ENCODE results near the gene MAPK12. TPM values are rescaled to one million over a fixed set of nuclear protein-coding genes. Genes with fewer than 3 reads are reported as not detected.

Gene MAPK12
- total and polyA plus RNA-seq, 2 of the 8 experiments (the other 6 are each of a cell fraction or from before 2014, with no cell fraction given), result 17.3 to 20.3 TPM

GRCh38 chr22:50211147-50211546, 50.3 kb downstream of the MAPK12 start:
- WGBS, 2 experiments (ENCODE audit: extremely low coverage in 1 of 2, insufficient coverage in 1 of 2, insufficient read length in 1 of 2, insufficient replicate concordance in 2 of 2, low coverage in 1 of 2, low lambda C conversion rate in 2 of 2, missing lambda C conversion rate in 1 of 2), result 92% methylated on average over 14 of the region's 14 CpGs; no CpG with 5 or more reads in 1 of the 2 experiments
- Histone ChIP-seq H2BK120ac (replicated peaks; ENCODE audit: low read depth, low read length) (no peak overlapping the region), H3K9ac (replicated peaks in 1 of 4; ENCODE audit: extremely low read depth in 1 of 4, low read depth in 3 of 4, low read length in 3 of 4) (no peak overlapping the region), H3K56ac (replicated peaks; ENCODE audit: insufficient read length, low read depth, low read length) (no peak overlapping the region), H2BK15ac (ENCODE audit: low read length) (no peak overlapping the region), H2AFZ (ENCODE audit: low read length) (no peak overlapping the region), H3K27me3 (replicated peaks in 1 of 4; ENCODE audit: control insufficient read depth in 3 of 4, extremely low read depth in 1 of 4, insufficient read depth in 3 of 4, low read length in 3 of 4) (no peaks in the 10 kb centered on the region), H3K18ac (ENCODE audit: extremely low read depth, low read length) (no peak overlapping the region), H3K27ac (ENCODE audit: low read depth, low read length) (no peak overlapping the region), H4K5ac (ENCODE audit: insufficient read length, low read depth, low read length) (no peak overlapping the region), H3K4me2 (ENCODE audit: insufficient read depth in 1 of 2, low read depth in 2 of 2, low read length in 2 of 2) (no peak overlapping the region), H4K8ac (ENCODE audit: extremely low read depth, insufficient read depth, low read length) (peak overlapping the region; percentile 86; the same call in 1 of the 2 replicates), H3K14ac (ENCODE audit: insufficient read length) (no peak overlapping the region), H3K4ac (replicated peaks; ENCODE audit: insufficient read length, low read depth, low read length) (no peak overlapping the region), H3K9me3 (ENCODE audit: insufficient read depth in 2 of 2, low read depth in 1 of 2, low read length in 1 of 2) (no peaks in the 10 kb centered on the region), H3K23ac (ENCODE audit: insufficient read length) (no peak overlapping the region), H3K36me3 (ENCODE audit: control insufficient read depth in 2 of 4, insufficient read depth in 4 of 4, low read length in 3 of 4) (peaks cover 4 to 36% (median 23%) of the 10 kb centered on the region in 4 experiments; a peak in 7 of 8 replicates), H2BK12ac (ENCODE audit: low read depth, low read length) (no peak overlapping the region), H3K4me3 (ENCODE audit: extremely low read depth in 1 of 4, insufficient read depth in 2 of 4, low read depth in 3 of 4, low read length in 4 of 4) (no peak overlapping the region), H3K4me1 (replicated peaks in 1 of 4; ENCODE audit: control insufficient read depth in 3 of 4, insufficient read depth in 4 of 4, low read length in 3 of 4) (peaks cover 0 to 3% (median 1%) of the 10 kb centered on the region in 4 experiments; a peak in 2 of 7 replicates), H3K79me2 (ENCODE audit: control insufficient read depth in 1 of 2, insufficient read depth in 2 of 2, low read length in 2 of 2) (peaks cover 0 to 11% of the 10 kb centered on the region in 2 experiments; a peak in 1 of 4 replicates), H4K91ac (replicated peaks; ENCODE audit: insufficient read length, low read length) (no peak overlapping the region), H3K23me2 (ENCODE audit: low read depth, low read length) (no peaks in the 10 kb centered on the region), H3K79me1 (ENCODE audit: low read depth, low read length) (peaks cover 3% of the 10 kb centered on the region; the same call in 1 of the 2 replicates), H2AK5ac (ENCODE audit: low read depth, low read length) (no peak overlapping the region), H2BK5ac (ENCODE audit: low read depth, low read length) (no peak overlapping the region), H2BK20ac (ENCODE audit: low read length) (no peak overlapping the region), H4K20me1 (replicated peaks in 1 of 2; ENCODE audit: control insufficient read depth in 1 of 2, insufficient read depth in 2 of 2, low read length in 2 of 2) (peaks cover 5 to 22% of the 10 kb centered on the region in 2 experiments)
- FAIRE-seq, result no peak
- POLR2A ChIA-PET (ENCODE audit: partially characterized antibody), result interaction anchor here (1.2 to 1.5 kb wide), 2 partner anchors 9 to 10 kb away, joined by 4 read pairs; no protein-coding TSS in a partner anchor
- CTCF ChIA-PET (ENCODE audit: partially characterized antibody), result interaction anchor here (0.7 to 3.4 kb wide), 13 partner anchors 21 to 443 kb away, joined by 3 to 20 read pairs (median 4); no protein-coding TSS in a partner anchor
- DNase-seq (ENCODE audit: low read depth in 1 of 2, low spot score in 2 of 2), result no peak
- TF ChIP-seq RBBP5 (IDR thresholded peaks at IDR 0.05; ENCODE audit: borderline replicate concordance, low read depth, low read length), result no peak
- TF ChIP-seq ASH2L (IDR thresholded peaks at IDR 0.05; ENCODE audit: low read length), result no peak
- TF ChIP-seq CBX8 (IDR thresholded peaks at IDR 0.05; ENCODE audit: borderline replicate concordance, low read depth, low read length), result no peak
- TF ChIP-seq SIX5 (IDR thresholded peaks at IDR 0.05; ENCODE audit: low read depth, low read length), result no peak
- TF ChIP-seq USF2 (IDR thresholded peaks at IDR 0.05; ENCODE audit: low read length), result no peak
- TF ChIP-seq POLR2AphosphoS5 (IDR thresholded peaks at IDR 0.05; ENCODE audit: low read depth, low read length), result no peak

All from H1 (cell line).